SK-N-SH treated with all-trans-retinoic acid at 6 μM for 48 hours (cell line): ENCODE measurements around the gene MBNL3.

Source experiments
- GLIS3 ChIP-seq: fragments of 250-450 bp; sonication (Bioruptor Pico); IDR thresholded peaks from 2 replicates; pipeline ENCODE4 v1.5.0; 2020; ENCODE audit warnings: mild to moderate bottlenecking, moderate library complexity
- ISL1 ChIP-seq: fragments of 250-450 bp; sonication (Bioruptor Pico); IDR thresholded peaks from 2 replicates; pipeline ENCODE4 v2.1.2; 2022; ENCODE audit warnings: mild to moderate bottlenecking, moderate library complexity
- RARB ChIP-seq: fragments of 250-450 bp; sonication (Bioruptor Pico); IDR thresholded peaks from 2 replicates; pipeline ENCODE4 v1.8.0; 2021; ENCODE audit warnings: mild to moderate bottlenecking, moderate library complexity
- TCF4 ChIP-seq: fragments of 250-450 bp; sonication (Bioruptor Pico); IDR thresholded peaks from 2 replicates; pipeline ENCODE4 v1.8.0; 2021; ENCODE audit warnings: mild to moderate bottlenecking, moderate library complexity, borderline replicate concordance
- ZFP30 ChIP-seq: fragments of 450-650 bp; formaldehyde crosslinking; IDR thresholded peaks from 2 replicates; pipeline ENCODE4 v1.5.0; 2022; ENCODE audit warnings: mild to moderate bottlenecking, moderate library complexity

DNA sequence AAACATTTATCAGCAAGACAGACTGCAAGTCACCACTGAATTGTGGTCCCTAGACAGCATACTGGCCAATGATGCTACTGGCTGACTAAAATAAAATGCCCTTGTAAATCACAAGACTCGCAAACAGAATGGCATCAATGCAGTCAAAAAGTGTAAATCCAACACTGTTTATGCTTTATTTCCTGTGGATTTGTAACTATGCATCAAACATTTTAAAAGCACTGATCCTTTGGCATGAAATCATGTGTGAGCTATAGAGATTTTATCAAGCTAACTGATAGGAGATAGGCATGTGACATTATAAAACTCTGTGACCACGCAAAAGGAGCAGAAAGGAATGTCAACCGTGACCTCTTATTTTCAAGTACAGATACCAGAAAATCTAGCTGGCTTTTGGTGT lies 20.8 kb downstream of the MBNL3 start:
- TF ChIP-seq TCF4 (CRISPR knock-in tag) (no peak), GLIS3 (CRISPR knock-in tag) (no peak), RARB (CRISPR knock-in tag) (no peak), ISL1 (CRISPR knock-in tag) (no peak), ZFP30 (no peak)
